Measurements from ENCODE around the gene MAD1L1. TPM values are rescaled to one million over a fixed set of nuclear protein-coding genes. Genes with fewer than 3 reads are reported as not detected.

The MAD1L1 gene
- total and polyA plus RNA-seq, 7 experiments from 2014 or later: 112 to 314 (median 136) TPM

- Mint-ChIP-seq H3K36me3 (peaks cover 0 to 47% (median 9%) of the 10 kb centered on the region in 5 donors), H3K4me1 (peaks cover 53 to 75% (median 67%) of the 10 kb centered on the region in 7 donors), H3K27me3 (peaks cover 0 to 13% (median 0%) of the 10 kb centered on the region in 5 donors), H3K9me3 (peaks cover 0 to 9% (median 0%) of the 10 kb centered on the region in 11 donors), H3K27ac (peak overlapping the region; percentile 77 to 99 (median 89)), H3K4me3 (peak overlapping the region; percentile 63 to 97 (median 73))
- POLR2A ChIA-PET: interaction anchor here (0.8 to 8.3 kb wide), 3 partner anchors 13 to 193 kb away, joined by 3 to 88 read pairs (median 3); no protein-coding TSS in a partner anchor
- no peaks in the 10 kb centered on the region for H3K27me3 ChIP-seq (ENCODE audit: control insufficient read depth in 2 of 2, insufficient read depth in 2 of 2, low read length in 2 of 2)
- CTCF ChIA-PET: interaction anchor here (0.6 to 1.6 kb wide), 4 partner anchors 13 to 173 kb away, joined by 3 to 5 read pairs (median 4); no protein-coding TSS in a partner anchor
- peaks cover 0 to 21% (median 0%) of the 10 kb centered on the region in 3 experiments for H3K36me3 ChIP-seq (ENCODE audit: control insufficient read depth in 2 of 3, insufficient read depth in 3 of 3, low read length in 3 of 3)
- H3K4me3 ChIP-seq (ENCODE audit: low read length): no peak overlapping the region
- ATAC-seq: peak; percentile 76
- intact Hi-C loops (cut with micrococcal nuclease): loop anchor here (1.0 to 10.0 kb wide), 6 partner anchors 13 to 428 kb away; partner anchors contain the start of genes EIF3B (in 1 of the 2), MAD1L1 (in 1 of the 2) and PSMG3 (in 1 of the 2)
- peak in 7 of 9 donors; percentile 46 to 92 (median 74) for DNase-seq
- H3K4me1 ChIP-seq (ENCODE audit: control insufficient read depth in 2 of 2, insufficient read depth in 2 of 2, low read length in 2 of 2): peaks cover 30 to 65% of the 10 kb centered on the region in 2 donors
- peak overlapping the region; percentile 83 for H3K27ac ChIP-seq (ENCODE audit: low read depth, low read length)
- no peaks in the 10 kb centered on the region for H3K9me3 ChIP-seq (ENCODE audit: control insufficient read depth in 2 of 3, low read length in 3 of 3)
Measured at GRCh38 chr7:1926908-1927306, 305.8 kb downstream of the MAD1L1 start.

- H3K27ac Mint-ChIP-seq: peak overlapping the region; percentile 77 to 99 (median 89)
- H3K4me1 ChIP-seq (ENCODE audit: control insufficient read depth in 2 of 2, insufficient read depth in 2 of 2, low read length in 2 of 2): peaks cover 30 to 71% of the 10 kb centered on the region in 2 donors
- CTCF ChIA-PET: interaction anchor here (1.2 to 1.6 kb wide), 2 partner anchors 14 to 173 kb away, joined by 4 to 5 read pairs; no protein-coding TSS in a partner anchor
- H3K9me3 Mint-ChIP-seq: peaks cover 0 to 9% (median 0%) of the 10 kb centered on the region in 11 donors
- peak overlapping the region; percentile 83 for H3K27ac ChIP-seq (ENCODE audit: low read depth, low read length)
- ATAC-seq: peak; percentile 68
- peak overlapping the region; percentile 19 for H3K4me3 ChIP-seq (ENCODE audit: low read length)
- peak in 7 of 9 donors; percentile 61 to 85 (median 71) for DNase-seq
- no peaks in the 10 kb centered on the region for H3K9me3 ChIP-seq (ENCODE audit: control insufficient read depth in 2 of 3, low read length in 3 of 3)
- intact Hi-C loops (cut with micrococcal nuclease): loop anchor here (1.0 to 10.0 kb wide), 6 partner anchors 14 to 429 kb away; partner anchors contain the start of genes EIF3B (in 1 of the 2), MAD1L1 (in 1 of the 2) and PSMG3 (in 1 of the 2)
- POLR2A ChIA-PET: interaction anchor here (0.7 to 8.3 kb wide), 3 partner anchors 13 to 194 kb away, joined by 3 to 88 read pairs (median 5); no protein-coding TSS in a partner anchor
- peaks cover 0 to 13% (median 0%) of the 10 kb centered on the region in 5 donors for H3K27me3 Mint-ChIP-seq
- peaks cover 0 to 16% (median 0%) of the 10 kb centered on the region in 3 experiments for H3K36me3 ChIP-seq (ENCODE audit: control insufficient read depth in 2 of 3, insufficient read depth in 3 of 3, low read length in 3 of 3)
- no peaks in the 10 kb centered on the region for H3K27me3 ChIP-seq (ENCODE audit: control insufficient read depth in 2 of 2, insufficient read depth in 2 of 2, low read length in 2 of 2)
- H3K36me3 Mint-ChIP-seq: peaks cover 0 to 42% (median 3%) of the 10 kb centered on the region in 5 donors
- H3K4me3 Mint-ChIP-seq: peak overlapping the region; percentile 63 to 97 (median 73)
- peaks cover 56 to 80% (median 73%) of the 10 kb centered on the region in 7 donors for H3K4me1 Mint-ChIP-seq
Measured at GRCh38 chr7:1925973-1926907, 306.5 kb downstream of the MAD1L1 start.

- peaks cover 63 to 89% (median 79%) of the 10 kb centered on the region in 7 donors for H3K4me1 Mint-ChIP-seq
Measured at GRCh38 chr7:1925349-1925748, 307.4 kb downstream of the MAD1L1 start.

GRCh38 chr7:1924258-1924817 lies 308.4 kb downstream of the MAD1L1 start:
- Mint-ChIP-seq H3K27ac (peak overlapping the region; percentile 7 to 99 (median 89)), H3K27me3 (peaks cover 0 to 21% (median 0%) of the 10 kb centered on the region in 5 donors), H3K9me3 (peaks cover 0 to 7% (median 0%) of the 10 kb centered on the region in 11 donors), H3K4me3 (peak overlapping the region; percentile 41 to 97 (median 67)), H3K4me1 (peaks cover 73 to 99% (median 89%) of the 10 kb centered on the region in 7 donors), H3K36me3 (peaks cover 0 to 50% (median 3%) of the 10 kb centered on the region in 5 donors)
- DNase-seq (peak in 2 of 9 donors; percentile 30 to 33), ATAC-seq (no peak)
- POLR2A ChIA-PET: interaction anchor here (0.6 to 8.3 kb wide), 2 partner anchors 15 to 181 kb away, joined by 3 to 88 read pairs; no protein-coding TSS in a partner anchor
- Histone ChIP-seq H3K36me3 (ENCODE audit: control insufficient read depth in 2 of 3, insufficient read depth in 3 of 3, low read length in 3 of 3) (peaks cover 0 to 7% (median 0%) of the 10 kb centered on the region in 3 experiments), H3K4me3 (ENCODE audit: low read length) (no peak overlapping the region), H3K9me3 (ENCODE audit: control insufficient read depth in 2 of 3, low read length in 3 of 3) (no peaks in the 10 kb centered on the region), H3K27ac (ENCODE audit: low read depth, low read length) (no peak overlapping the region), H3K27me3 (ENCODE audit: control insufficient read depth in 2 of 2, insufficient read depth in 2 of 2, low read length in 2 of 2) (no peaks in the 10 kb centered on the region), H3K4me1 (ENCODE audit: control insufficient read depth in 2 of 2, insufficient read depth in 2 of 2, low read length in 2 of 2) (peaks cover 45 to 90% of the 10 kb centered on the region in 2 donors)
- intact Hi-C loops (cut with micrococcal nuclease): loop anchor here (5.0 to 10.0 kb wide), 8 partner anchors 48 to 430 kb away; partner anchors contain the start of genes EIF3B (in 1 of the 2), MAD1L1 (in 1 of the 2) and PSMG3 (in 1 of the 2)
- CTCF ChIA-PET: interaction anchor here (0.6 to 0.9 kb wide), 2 partner anchors 15 to 744 kb away, joined by 4 to 6 read pairs; no protein-coding TSS in a partner anchor

More at GRCh38 chr7:1925349-1925748, 307.4 kb downstream of the MAD1L1 start:
- Mint-ChIP-seq H3K4me3 (peak overlapping the region; percentile 63 to 97 (median 73)), H3K9me3 (peaks cover 0 to 9% (median 0%) of the 10 kb centered on the region in 11 donors), H3K27ac (peak overlapping the region; percentile 77 to 99 (median 89)), H3K27me3 (peaks cover 0 to 18% (median 0%) of the 10 kb centered on the region in 5 donors), H3K36me3 (peaks cover 0 to 41% (median 3%) of the 10 kb centered on the region in 5 donors)
- Histone ChIP-seq H3K27ac (ENCODE audit: low read depth, low read length) (peak overlapping the region; percentile 83), H3K27me3 (ENCODE audit: control insufficient read depth in 2 of 2, insufficient read depth in 2 of 2, low read length in 2 of 2) (no peaks in the 10 kb centered on the region), H3K9me3 (ENCODE audit: control insufficient read depth in 2 of 3, low read length in 3 of 3) (no peaks in the 10 kb centered on the region), H3K4me1 (ENCODE audit: control insufficient read depth in 2 of 2, insufficient read depth in 2 of 2, low read length in 2 of 2) (peaks cover 37 to 80% of the 10 kb centered on the region in 2 donors), H3K36me3 (ENCODE audit: control insufficient read depth in 2 of 3, insufficient read depth in 3 of 3, low read length in 3 of 3) (peaks cover 0 to 8% (median 0%) of the 10 kb centered on the region in 3 experiments), H3K4me3 (ENCODE audit: low read length) (peak overlapping the region; percentile 6)
- intact Hi-C loops (cut with micrococcal nuclease): loop anchor here (10.0 kb wide), 4 partner anchors 261 to 429 kb away; partner anchors contain the start of genes EIF3B (in 1 of the 2), MAD1L1 (in 1 of the 2) and PSMG3 (in 1 of the 2)
- no peak for ATAC-seq
- ChIA-PET CTCF (interaction anchor here (0.9 kb wide), 1 partner anchor 14 kb away, joined by 4 read pairs; no protein-coding TSS in a partner anchor), POLR2A (interaction anchor here (0.6 to 8.3 kb wide), 2 partner anchors 14 to 182 kb away, joined by 3 to 88 read pairs; no protein-coding TSS in a partner anchor)
- no peak for DNase-seq

GRCh38 chr7:1923409-1924257 lies 309.1 kb downstream of the MAD1L1 start:
- no peak for ATAC-seq
- H3K4me1 ChIP-seq (ENCODE audit: control insufficient read depth in 2 of 2, insufficient read depth in 2 of 2, low read length in 2 of 2): peaks cover 48 to 94% of the 10 kb centered on the region in 2 donors
- POLR2A ChIA-PET: interaction anchor here (8.3 kb wide), 1 partner anchor 16 kb away, joined by 88 read pairs; no protein-coding TSS in a partner anchor
- Mint-ChIP-seq H3K27me3 (peaks cover 0 to 21% (median 0%) of the 10 kb centered on the region in 5 donors), H3K4me3 (peak overlapping the region; percentile 41 to 97 (median 67)), H3K36me3 (peaks cover 0 to 50% (median 3%) of the 10 kb centered on the region in 5 donors), H3K9me3 (peaks cover 0 to 7% (median 0%) of the 10 kb centered on the region in 11 donors), H3K27ac (peak overlapping the region; percentile 7 to 99 (median 89)), H3K4me1 (peaks cover 71 to 97% (median 88%) of the 10 kb centered on the region in 7 donors)
- DNase-seq: no peak
- H3K27me3 ChIP-seq (ENCODE audit: control insufficient read depth in 2 of 2, insufficient read depth in 2 of 2, low read length in 2 of 2): no peaks in the 10 kb centered on the region
- no peak overlapping the region for H3K27ac ChIP-seq (ENCODE audit: low read depth, low read length)
- H3K36me3 ChIP-seq (ENCODE audit: control insufficient read depth in 2 of 3, insufficient read depth in 3 of 3, low read length in 3 of 3): peaks cover 0 to 2% (median 0%) of the 10 kb centered on the region in 3 experiments
- no peak overlapping the region for H3K4me3 ChIP-seq (ENCODE audit: low read length)
- no peaks in the 10 kb centered on the region for H3K9me3 ChIP-seq (ENCODE audit: control insufficient read depth in 2 of 3, low read length in 3 of 3)
- CTCF ChIA-PET: interaction anchor here (0.6 kb wide), 1 partner anchor 745 kb away, joined by 6 read pairs; no protein-coding TSS in a partner anchor
- intact Hi-C loops (cut with micrococcal nuclease): loop anchor here (5.0 to 10.0 kb wide), 8 partner anchors 49 to 431 kb away; partner anchors contain the start of genes EIF3B (in 1 of the 2), MAD1L1 (in 1 of the 2) and PSMG3 (in 1 of the 2)
